Esophagus squamous epithelium (tissue), 4 donors: Measurements from ENCODE around the gene PIGL. TPM values are rescaled to one million over a fixed set of nuclear protein-coding genes. Genes with fewer than 3 reads are reported as not detected.

Experiments
- small RNA-seq, 4 donors: library from RNA; depleted of rRNA; stranded (forward); fragments of <200 nt; gene quantifications; one replicate each; pipeline ENCODE3, GENCODE V24; 2016
- total RNA-seq, 4 donors: library from RNA; depleted of rRNA; stranded (reverse); fragments of >200 nt; gene quantifications; one replicate each; pipeline ENCODE4 v1.1.0, GENCODE V29; 2016

The PIGL gene
- total RNA-seq, 4 donors from 2014 or later, result 19.8 to 62.4 (median 26.5) TPM

Small RNA genes within 50 kb of the gene (small RNA-seq; reads per million reads assigned to genes)
- 0 reads per million in 4 donors for gene MIR1288

Other genes starting within 250 kb of the PIGL start
- 10 to 100 TPM in 2 of 4 donors, 1 to 10 TPM in 2; 3.7 to 13.4 (median 10.3) TPM for gene ZSWIM7, start 217.5 kb upstream of the PIGL start, total RNA-seq
- 10 to 100 TPM; 20.0 to 75.7 (median 35.6) TPM for gene TTC19, start 217.4 kb upstream of the PIGL start, total RNA-seq
- gene NCOR1, start 1.7 kb upstream of the PIGL start, total RNA-seq, result 100 to 1,000 TPM in 1 of 4 donors, 10 to 100 TPM in 3; 52.5 to 188 (median 76.8) TPM
- gene CENPV, start 136.3 kb downstream of the PIGL start, total RNA-seq, result 1 to 10 TPM in 3 of 4 donors, under 1 TPM in 1; 0.56 to 5.1 (median 1.5) TPM
- gene UBB, start 163.9 kb downstream of the PIGL start, total RNA-seq, result 100 to 1,000 TPM; 360 to 590 (median 461) TPM
- 1 to 10 TPM; 1.7 to 8.4 (median 2.5) TPM for gene TRPV2, start 198.4 kb downstream of the PIGL start, total RNA-seq